ENCODE data around the gene CPNE5. TPM values are rescaled to one million over a fixed set of nuclear protein-coding genes. Genes with fewer than 3 reads are reported as not detected.

CPNE5 gene
- total RNA-seq, 6 experiments from 2014 or later = 0.12 to 0.84 (median 0.23) TPM

- H3K27ac ChIP-seq = no peak overlapping the region
- TF ChIP-seq, protein P1, sequence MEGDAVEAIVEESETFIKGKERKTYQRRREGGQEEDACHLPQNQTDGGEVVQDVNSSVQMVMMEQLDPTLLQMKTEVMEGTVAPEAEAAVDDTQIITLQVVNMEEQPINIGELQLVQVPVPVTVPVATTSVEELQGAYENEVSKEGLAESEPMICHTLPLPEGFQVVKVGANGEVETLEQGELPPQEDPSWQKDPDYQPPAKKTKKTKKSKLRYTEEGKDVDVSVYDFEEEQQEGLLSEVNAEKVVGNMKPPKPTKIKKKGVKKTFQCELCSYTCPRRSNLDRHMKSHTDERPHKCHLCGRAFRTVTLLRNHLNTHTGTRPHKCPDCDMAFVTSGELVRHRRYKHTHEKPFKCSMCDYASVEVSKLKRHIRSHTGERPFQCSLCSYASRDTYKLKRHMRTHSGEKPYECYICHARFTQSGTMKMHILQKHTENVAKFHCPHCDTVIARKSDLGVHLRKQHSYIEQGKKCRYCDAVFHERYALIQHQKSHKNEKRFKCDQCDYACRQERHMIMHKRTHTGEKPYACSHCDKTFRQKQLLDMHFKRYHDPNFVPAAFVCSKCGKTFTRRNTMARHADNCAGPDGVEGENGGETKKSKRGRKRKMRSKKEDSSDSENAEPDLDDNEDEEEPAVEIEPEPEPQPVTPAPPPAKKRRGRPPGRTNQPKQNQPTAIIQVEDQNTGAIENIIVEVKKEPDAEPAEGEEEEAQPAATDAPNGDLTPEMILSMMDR (IDR thresholded peaks at IDR 0.05) = no peak
- TF ChIP-seq POLR2A (IDR thresholded peaks at IDR 0.05) = no peak
- no peak for DNase-seq
- ATAC-seq = no peak
- no peaks in the 10 kb centered on the region for H3K9me3 ChIP-seq
- no peak overlapping the region for H3K4me3 ChIP-seq
- WGBS (ENCODE audit: insufficient coverage, low coverage, low lambda C conversion rate, missing lambda C conversion rate) = 100% methylated on average over 2 of the region's 4 CpGs
- H3K4me1 ChIP-seq = peaks cover 0 to 6% (median 0%) of the 10 kb centered on the region in 4 donors
- intact Hi-C loops (cut with DNase I) = loop anchor here in 1 of 2 donors (10.0 kb wide), 1 partner anchor 80 kb away; no protein-coding TSS in a partner anchor
- H3K36me3 ChIP-seq = no peaks in the 10 kb centered on the region
- no peaks in the 10 kb centered on the region for H3K27me3 ChIP-seq
These were observed 6.0 kb upstream of the CPNE5 start for GRCh38 chr6:36845233-36845632.

DNA sequence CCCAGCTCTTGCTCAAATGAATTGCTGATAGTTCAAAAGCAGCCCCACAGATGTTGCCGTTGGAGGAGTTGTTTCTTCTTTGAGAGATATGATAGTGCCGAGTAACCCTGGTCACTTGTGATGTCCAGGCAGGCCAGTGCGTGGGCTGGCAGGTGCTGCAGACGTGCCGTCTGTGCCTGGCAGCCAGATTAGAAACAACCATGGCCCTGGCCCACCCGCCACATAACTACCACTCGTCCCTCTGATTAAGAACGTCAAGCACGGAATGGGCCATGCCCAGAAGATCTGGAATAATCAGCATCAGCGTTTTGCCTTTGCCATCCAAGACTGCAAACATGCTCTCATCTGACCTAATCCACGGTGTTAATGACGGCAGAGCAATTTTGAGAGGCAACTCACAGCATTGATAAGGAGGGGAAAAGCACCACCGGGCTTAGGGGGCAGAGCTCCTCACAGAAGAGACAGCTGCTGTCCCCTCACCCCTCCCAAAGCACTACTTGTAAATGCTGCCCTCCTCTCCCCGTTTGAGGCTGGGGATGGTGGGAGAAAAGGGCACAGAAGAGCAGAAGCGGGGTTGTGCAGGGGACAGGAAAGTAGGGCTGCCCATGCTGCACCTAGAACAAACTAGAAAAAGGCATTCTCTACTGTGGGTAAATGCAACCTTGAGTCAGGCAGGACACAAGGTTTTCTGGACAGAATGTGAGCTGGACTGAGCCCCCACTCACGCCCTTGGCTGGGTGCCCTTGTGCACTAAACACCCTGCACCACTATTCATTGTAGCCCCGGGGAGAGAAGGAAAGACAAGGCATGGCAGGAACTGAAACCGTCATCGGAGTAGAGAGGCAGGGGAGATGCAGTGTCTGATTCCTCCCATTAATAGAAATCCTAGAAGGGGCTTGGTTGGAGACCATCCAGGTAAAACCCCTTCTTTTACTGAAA lies 5.3 kb upstream of the CPNE5 start:
- Histone ChIP-seq H3K9me3 (no peaks in the 10 kb centered on the region), H3K4me3 (no peak overlapping the region), H3K27ac (no peak overlapping the region), H3K27me3 (no peaks in the 10 kb centered on the region), H3K4me1 (peaks cover 0 to 10% (median 0%) of the 10 kb centered on the region in 4 donors), H3K36me3 (no peaks in the 10 kb centered on the region)
- no peak for TF ChIP-seq POLR2A (IDR thresholded peaks at IDR 0.05)
- TF ChIP-seq, protein P1 (IDR thresholded peaks at IDR 0.05) = no peak
- DNase-seq = no peak
- WGBS (ENCODE audit: insufficient coverage, low coverage, low lambda C conversion rate, missing lambda C conversion rate) = 70% methylated on average over 12 of the region's 19 CpGs
- intact Hi-C loops (cut with DNase I) = loop anchor here (5.0 to 10.0 kb wide), 2 partner anchors 72 to 80 kb away; no protein-coding TSS in a partner anchor
- no peak for ATAC-seq

DNA sequence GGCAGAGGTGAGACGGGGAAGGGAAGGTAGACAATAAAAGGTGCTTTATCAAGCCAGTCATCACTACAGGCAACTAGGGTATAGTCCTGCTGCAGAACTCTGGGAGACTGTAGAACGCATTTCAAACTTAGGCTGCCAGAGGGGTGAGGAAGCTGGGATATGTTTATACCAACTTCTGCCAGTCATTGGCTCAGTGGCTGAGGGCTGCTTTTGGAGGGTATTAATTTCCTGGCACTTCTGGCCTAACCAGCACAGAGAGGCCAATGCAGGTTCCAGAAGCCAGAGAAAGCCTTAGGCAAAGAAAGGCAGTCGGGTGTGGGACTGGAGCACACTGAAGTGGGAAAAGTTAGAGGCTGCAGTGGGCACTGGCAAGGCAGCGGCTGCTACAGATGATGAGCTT lies 3.9 kb upstream of the CPNE5 start:
- H3K27me3 ChIP-seq = no peaks in the 10 kb centered on the region
- TF ChIP-seq POLR2A (IDR thresholded peaks at IDR 0.05) = no peak
- TF ChIP-seq, protein P1 (IDR thresholded peaks at IDR 0.05) = no peak
- no peak for DNase-seq
- no peaks in the 10 kb centered on the region for H3K9me3 ChIP-seq
- intact Hi-C loops (cut with DNase I) = loop anchor here (5.0 to 10.0 kb wide), 2 partner anchors 71 to 78 kb away; no protein-coding TSS in a partner anchor
- no peak overlapping the region for H3K4me3 ChIP-seq
- no peak for ATAC-seq
- H3K27ac ChIP-seq = no peak overlapping the region
- no peaks in the 10 kb centered on the region for H3K36me3 ChIP-seq
- peaks cover 0 to 10% (median 0%) of the 10 kb centered on the region in 4 donors for H3K4me1 ChIP-seq
- WGBS (ENCODE audit: insufficient coverage, low coverage, low lambda C conversion rate, missing lambda C conversion rate) = 97% methylated on average over 3 of the region's 4 CpGs

DNA sequence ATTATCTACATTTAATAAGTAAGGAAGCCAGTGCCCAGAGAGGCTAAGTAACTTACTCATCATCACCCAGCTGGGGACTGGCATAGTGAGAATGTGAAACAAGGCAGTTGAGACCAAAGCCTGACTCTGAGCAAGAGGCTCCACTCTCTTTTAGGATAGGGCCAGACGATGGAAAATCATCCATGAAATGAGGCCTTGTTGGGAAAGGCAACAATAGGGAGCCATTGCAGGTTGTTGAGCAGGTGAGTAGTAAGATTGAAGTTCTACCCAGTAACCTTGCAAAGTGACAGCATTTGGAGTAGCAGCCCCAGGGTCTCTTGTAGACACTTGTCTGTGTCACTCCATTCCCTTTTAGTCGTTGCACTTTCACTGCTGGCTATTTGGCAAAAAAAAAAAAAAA lies 2.5 kb upstream of the CPNE5 start:
- intact Hi-C loops (cut with DNase I) = loop anchor here (5.0 to 10.0 kb wide), 2 partner anchors 69 to 77 kb away; no protein-coding TSS in a partner anchor
- H3K27me3 ChIP-seq = no peaks in the 10 kb centered on the region
- no peaks in the 10 kb centered on the region for H3K36me3 ChIP-seq
- H3K4me3 ChIP-seq = no peak overlapping the region
- TF ChIP-seq, protein P1 (IDR thresholded peaks at IDR 0.05) = no peak
- TF ChIP-seq POLR2A (IDR thresholded peaks at IDR 0.05) = no peak
- no peaks in the 10 kb centered on the region for H3K9me3 ChIP-seq
- WGBS (ENCODE audit: insufficient coverage, low coverage, low lambda C conversion rate, missing lambda C conversion rate) = 75% methylated on average over 2 of the region's 2 CpGs
- H3K27ac ChIP-seq = no peak overlapping the region
- H3K4me1 ChIP-seq = peaks cover 0 to 10% (median 0%) of the 10 kb centered on the region in 4 donors
- no peak for ATAC-seq
- DNase-seq = no peak
